22Rv1 (cell line): ENCODE results near the gene MAEA.

ENCODE experiments used
- ZFX ChIP-seq: fragments of 450-650 bp; IDR thresholded peaks from 2 replicates; pipeline ENCODE4 v1.6.1; 2017; ENCODE audit warnings: antibody characterized with exemption, borderline replicate concordance
- TF ChIP-seq, protein P1 (sequence below): fragments of 450-650 bp; IDR thresholded peaks from 2 replicates; pipeline ENCODE4 v1.5.1; 2017; ENCODE audit warnings: mild to moderate bottlenecking

DNA sequence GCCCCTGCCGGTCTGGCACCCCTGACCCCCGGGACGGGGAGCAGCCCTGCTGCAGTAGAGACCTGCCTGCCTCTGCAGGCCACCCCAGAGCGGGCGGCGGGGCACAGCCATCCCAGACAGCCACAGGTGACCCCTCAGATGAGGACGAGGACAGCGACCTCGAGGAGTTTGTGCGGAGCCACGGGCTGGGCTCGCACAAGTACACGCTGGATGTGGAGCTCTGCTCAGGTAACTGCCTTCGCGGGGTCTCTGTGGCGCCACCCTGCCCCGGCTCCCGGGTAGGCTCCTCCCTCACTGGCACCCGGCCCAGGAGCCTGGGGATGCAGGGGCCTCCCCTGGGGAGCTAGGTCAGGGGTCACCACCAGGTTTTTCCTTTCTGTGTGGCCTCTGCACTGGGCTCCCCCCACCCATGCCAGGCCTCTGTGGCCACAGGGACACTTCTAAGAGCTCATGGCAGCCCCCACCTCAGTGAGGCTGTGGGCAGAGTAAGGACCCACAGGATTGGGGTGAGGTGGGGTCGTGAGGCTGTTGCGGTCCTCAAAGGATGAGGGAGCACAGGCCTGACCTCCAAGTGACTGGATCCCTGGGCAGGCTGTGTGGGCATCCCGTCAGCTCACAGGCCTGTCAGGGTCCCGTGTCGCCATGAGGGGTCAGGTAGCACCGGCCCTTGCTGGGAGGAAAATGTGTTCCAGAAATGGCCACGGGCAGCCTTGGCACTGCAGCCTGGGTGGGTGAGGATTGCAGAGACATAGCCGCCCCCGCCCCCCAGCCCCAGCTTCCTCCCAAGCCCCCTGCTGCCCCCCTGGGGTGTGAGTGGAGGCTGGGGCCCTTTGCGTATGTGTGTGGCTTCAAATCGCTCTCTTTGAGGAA lies 63.7 kb downstream of the MAEA start:
- TF ChIP-seq, protein P1, sequence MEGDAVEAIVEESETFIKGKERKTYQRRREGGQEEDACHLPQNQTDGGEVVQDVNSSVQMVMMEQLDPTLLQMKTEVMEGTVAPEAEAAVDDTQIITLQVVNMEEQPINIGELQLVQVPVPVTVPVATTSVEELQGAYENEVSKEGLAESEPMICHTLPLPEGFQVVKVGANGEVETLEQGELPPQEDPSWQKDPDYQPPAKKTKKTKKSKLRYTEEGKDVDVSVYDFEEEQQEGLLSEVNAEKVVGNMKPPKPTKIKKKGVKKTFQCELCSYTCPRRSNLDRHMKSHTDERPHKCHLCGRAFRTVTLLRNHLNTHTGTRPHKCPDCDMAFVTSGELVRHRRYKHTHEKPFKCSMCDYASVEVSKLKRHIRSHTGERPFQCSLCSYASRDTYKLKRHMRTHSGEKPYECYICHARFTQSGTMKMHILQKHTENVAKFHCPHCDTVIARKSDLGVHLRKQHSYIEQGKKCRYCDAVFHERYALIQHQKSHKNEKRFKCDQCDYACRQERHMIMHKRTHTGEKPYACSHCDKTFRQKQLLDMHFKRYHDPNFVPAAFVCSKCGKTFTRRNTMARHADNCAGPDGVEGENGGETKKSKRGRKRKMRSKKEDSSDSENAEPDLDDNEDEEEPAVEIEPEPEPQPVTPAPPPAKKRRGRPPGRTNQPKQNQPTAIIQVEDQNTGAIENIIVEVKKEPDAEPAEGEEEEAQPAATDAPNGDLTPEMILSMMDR, result no peak
- TF ChIP-seq ZFX, result no peak
